ENCODE results near the gene ASAP2. TPM values are rescaled to one million over a fixed set of nuclear protein-coding genes. Genes with fewer than 3 reads are reported as not detected.

The ASAP2 gene
- total RNA-seq, 1 experiment from 2014 or later: 34.8 TPM

GRCh38 chr2:9230051-9230802 is 23.6 kb downstream of the ASAP2 start:
- no peak for DNase-seq (ENCODE audit: low spot score)

GRCh38 chr2:9230881-9231280 is 24.3 kb downstream of the ASAP2 start:
- DNase-seq (ENCODE audit: low spot score): no peak

GRCh38 chr2:9231291-9232165 is 24.9 kb downstream of the ASAP2 start:
- peak; percentile 72 for DNase-seq (ENCODE audit: low spot score)

- DNase-seq (ENCODE audit: low spot score): no peak
Observed at GRCh38 chr2:9232166-9232479, 25.5 kb downstream of the ASAP2 start.

GRCh38 chr2:9232886-9233285 is 26.3 kb downstream of the ASAP2 start:
- DNase-seq (ENCODE audit: low spot score): peak; percentile 47

GRCh38 chr2:9234680-9235146 is 28.1 kb downstream of the ASAP2 start:
- peak; percentile 91 for DNase-seq (ENCODE audit: low spot score)

GRCh38 chr2:9235147-9236044 is 28.8 kb downstream of the ASAP2 start:
- peak; percentile 39 for DNase-seq (ENCODE audit: low spot score)

- no peak for DNase-seq (ENCODE audit: low spot score)
Observed at GRCh38 chr2:9236045-9236344, 29.4 kb downstream of the ASAP2 start.

- no peak for DNase-seq (ENCODE audit: low spot score)
Observed at GRCh38 chr2:9236867-9237266, 30.3 kb downstream of the ASAP2 start.

- DNase-seq (ENCODE audit: low spot score): no peak
Observed at GRCh38 chr2:9237831-9238230, 31.2 kb downstream of the ASAP2 start.

GRCh38 chr2:9238591-9239326 is 32.1 kb downstream of the ASAP2 start:
- DNase-seq (ENCODE audit: low spot score): no peak

GRCh38 chr2:9239616-9240015 is 33.0 kb downstream of the ASAP2 start:
- DNase-seq (ENCODE audit: low spot score): no peak

GRCh38 chr2:9240745-9241144 is 34.1 kb downstream of the ASAP2 start:
- no peak for DNase-seq (ENCODE audit: low spot score)

GRCh38 chr2:9241233-9241632 is 34.6 kb downstream of the ASAP2 start:
- no peak for DNase-seq (ENCODE audit: low spot score)

- DNase-seq (ENCODE audit: low spot score): no peak
Observed at GRCh38 chr2:9243357-9243756, 36.7 kb downstream of the ASAP2 start.

- peak; percentile 49 for DNase-seq (ENCODE audit: low spot score)
Observed at GRCh38 chr2:9244985-9245544, 38.5 kb downstream of the ASAP2 start.

- DNase-seq (ENCODE audit: low spot score): no peak
Observed at GRCh38 chr2:9247177-9247576, 40.6 kb downstream of the ASAP2 start.

GRCh38 chr2:9247786-9248185 is 41.2 kb downstream of the ASAP2 start:
- DNase-seq (ENCODE audit: low spot score): peak; percentile 54

GRCh38 chr2:9248363-9248762 is 41.8 kb downstream of the ASAP2 start:
- DNase-seq (ENCODE audit: low spot score): peak; percentile 33

GRCh38 chr2:9249020-9249800 is 42.6 kb downstream of the ASAP2 start:
- DNase-seq (ENCODE audit: low spot score): peak; percentile 83
